Keratinocyte (primary cell): Measurements from ENCODE around the gene LFNG. TPM values are rescaled to one million over a fixed set of nuclear protein-coding genes. Genes with fewer than 3 reads are reported as not detected.
A peak's percentile ranks its signal among the peaks of the same experiment; 100 is the strongest.

Experiments used
- DNase-seq: peaks from one replicate; pipeline ENCODE4 v3.0.0-alpha.2; 2011; ENCODE audit warnings: low read depth, missing footprints, low spot score
- FAIRE-seq: peaks from 2 replicates; lab custom pipeline; 2011; peaks lifted over from hg19 to GRCh38; lab: Jason Lieb, UNC
- H2AFZ ChIP-seq: 2 replicates; pipeline ENCODE4 v1.6.0; 2012; ENCODE audit warnings: low read length, control low read depth, inconsistent platforms; ENCODE audit not compliant: control insufficient read depth
- H3K27ac ChIP-seq: 2 replicates; pipeline ENCODE4 v1.5.1; 2011; ENCODE audit warnings: low read length; ENCODE audit not compliant: control insufficient read depth, insufficient read depth
- H3K27me3 ChIP-seq: 3 replicates; pipeline ENCODE4 v1.6.0; 2011; ENCODE audit warnings: low read length; ENCODE audit not compliant: control insufficient read depth, insufficient read depth; ENCODE audit errors: extremely low read depth
- H3K36me3 ChIP-seq, 2 experiments: 2 replicates in 1 of 2; 3 replicates in 1 of 2; pipeline ENCODE4 v1.5.1; 2011; ENCODE audit warnings: low read length in 2 of 2, mild to moderate bottlenecking in 1 of 2; ENCODE audit not compliant: control insufficient read depth in 2 of 2, insufficient read depth in 2 of 2; ENCODE audit errors: extremely low read depth in 1 of 2
- H3K4me1 ChIP-seq: 3 replicates; pipeline ENCODE4 v1.5.1; 2011; ENCODE audit warnings: low read length; ENCODE audit not compliant: control insufficient read depth, insufficient read depth; ENCODE audit errors: extremely low read depth
- H3K4me2 ChIP-seq: 3 replicates; pipeline ENCODE4 v1.6.0; 2011; ENCODE audit warnings: low read depth, low read length; ENCODE audit not compliant: control insufficient read depth, insufficient read depth; ENCODE audit errors: extremely low read depth
- H3K4me3 ChIP-seq, 3 experiments: fragments of 200-600 bp in 1 of 3; sonication (generic) in 1 of 3; 2 replicates in 2 of 3; 3 replicates in 1 of 3; pipeline ENCODE4 v1.5.1; 2011 to 2016; ENCODE audit warnings: low read length in 3 of 3, mild to moderate bottlenecking in 3 of 3, control low read depth in 2 of 3, inconsistent platforms in 1 of 3, low read depth in 1 of 3, mixed read lengths in 1 of 3, mixed run types in 1 of 3, moderate library complexity in 1 of 3; ENCODE audit not compliant: control insufficient read depth in 2 of 3, insufficient read depth in 2 of 3; ENCODE audit errors: extremely low read depth in 1 of 3
- H3K79me2 ChIP-seq: 2 replicates; pipeline ENCODE4 v1.6.0; 2012; ENCODE audit warnings: low read length; ENCODE audit not compliant: control insufficient read depth, insufficient read depth
- H3K9ac ChIP-seq: 3 replicates; pipeline ENCODE4 v1.6.0; 2011; ENCODE audit warnings: low read length; ENCODE audit not compliant: control insufficient read depth, insufficient read depth; ENCODE audit errors: extremely low read depth
- H3K9me1 ChIP-seq: 3 replicates; pipeline ENCODE4 v1.6.0; 2011; ENCODE audit warnings: low read length; ENCODE audit not compliant: control insufficient read depth, insufficient read depth; ENCODE audit errors: extremely low read depth
- H3K9me3 ChIP-seq: 2 replicates; pipeline ENCODE4 v1.5.1; 2012; ENCODE audit warnings: low read depth, low read length; ENCODE audit not compliant: control insufficient read depth
- H4K20me1 ChIP-seq: 3 replicates; pipeline ENCODE4 v1.6.0; 2011; ENCODE audit warnings: low read length; ENCODE audit not compliant: control insufficient read depth, insufficient read depth; ENCODE audit errors: extremely low read depth
- CTCF ChIP-seq, 3 experiments: IDR thresholded peaks in 1 of 3; conservative IDR thresholded peaks in 1 of 3; optimal IDR thresholded peaks in 1 of 3; 2 replicates in 2 of 3; 3 replicates in 1 of 3; pipeline versions ENCODE3 to v1.5.1; 2011; ENCODE audit warnings: low read length in 3 of 3, mild to moderate bottlenecking in 3 of 3, moderate library complexity in 2 of 3, control low read depth in 1 of 3, inconsistent platforms in 1 of 3; ENCODE audit not compliant: insufficient read depth in 2 of 3; ENCODE audit errors: extremely low read depth in 1 of 3
- EZH2 ChIP-seq: IDR thresholded peaks from one replicate; pipeline ENCODE4 v1.6.1; 2012; ENCODE audit warnings: inconsistent platforms, mild to moderate bottlenecking, low read length, moderate library complexity
- dilution Hi-C: fragments of 300-500 bp; cut with MboI; formaldehyde crosslinking; loops from one replicate; pipeline ENCODE4 v1.7.0; 2020; ENCODE audit warnings: low sequenced_read_pairs; ENCODE audit not compliant: extremely low pct_ligation_motif_present
- polyA plus RNA-seq, 5 experiments: library from polyadenylated mRNA; depleted of rRNA in 3 of 5; stranded (reverse) in 3 of 5; stranded (forward) in 1 of 5; unstranded in 1 of 5; fragments of >200 nt; gene quantifications; 1 replicate in 1 of 5; 2 replicates in 3 of 5; 3 replicates in 1 of 5; pipeline versions ENCODE4 v1.2.1 to v1.2.3, GENCODE V29; 2011 to 2012; ENCODE audit warnings: missing spikeins in 2 of 5, low read depth in 1 of 5, low replicate concordance in 1 of 5

Gene LFNG
- polyA plus RNA-seq, 1 donor (not counting 4 experiments of a cell fraction or from before 2014, with no cell fraction given), result 17.7 TPM

GRCh38 chr7:2476776-2477446, 42.7 kb upstream of the LFNG start:
- Histone ChIP-seq H2AFZ (no peak overlapping the region), H3K4me3 (no peak overlapping the region), H3K4me2 (no peak overlapping the region), H3K9ac (no peak overlapping the region), H4K20me1 (no peaks in the 10 kb centered on the region), H3K27ac (no peak overlapping the region), H3K9me1 (no peaks in the 10 kb centered on the region), H3K9me3 (no peaks in the 10 kb centered on the region), H3K36me3 (no peaks in the 10 kb centered on the region), H3K4me1 (no peaks in the 10 kb centered on the region), H3K27me3 (peaks cover 19% of the 10 kb centered on the region), H3K79me2 (no peaks in the 10 kb centered on the region)
- DNase-seq (no peak), FAIRE-seq (no peak)
- TF ChIP-seq CTCF (optimal IDR thresholded peaks at IDR 0.05 in 1 of 3, IDR thresholded peaks at IDR 0.05 in 1 of 3, conservative IDR thresholded peaks at IDR 0.05 in 1 of 3; ENCODE audit: extremely low read depth in 1 of 3, insufficient read depth in 2 of 3, low read length in 3 of 3) (no peak), EZH2 (no peak)
- dilution Hi-C loops, result no loop called here

DNA sequence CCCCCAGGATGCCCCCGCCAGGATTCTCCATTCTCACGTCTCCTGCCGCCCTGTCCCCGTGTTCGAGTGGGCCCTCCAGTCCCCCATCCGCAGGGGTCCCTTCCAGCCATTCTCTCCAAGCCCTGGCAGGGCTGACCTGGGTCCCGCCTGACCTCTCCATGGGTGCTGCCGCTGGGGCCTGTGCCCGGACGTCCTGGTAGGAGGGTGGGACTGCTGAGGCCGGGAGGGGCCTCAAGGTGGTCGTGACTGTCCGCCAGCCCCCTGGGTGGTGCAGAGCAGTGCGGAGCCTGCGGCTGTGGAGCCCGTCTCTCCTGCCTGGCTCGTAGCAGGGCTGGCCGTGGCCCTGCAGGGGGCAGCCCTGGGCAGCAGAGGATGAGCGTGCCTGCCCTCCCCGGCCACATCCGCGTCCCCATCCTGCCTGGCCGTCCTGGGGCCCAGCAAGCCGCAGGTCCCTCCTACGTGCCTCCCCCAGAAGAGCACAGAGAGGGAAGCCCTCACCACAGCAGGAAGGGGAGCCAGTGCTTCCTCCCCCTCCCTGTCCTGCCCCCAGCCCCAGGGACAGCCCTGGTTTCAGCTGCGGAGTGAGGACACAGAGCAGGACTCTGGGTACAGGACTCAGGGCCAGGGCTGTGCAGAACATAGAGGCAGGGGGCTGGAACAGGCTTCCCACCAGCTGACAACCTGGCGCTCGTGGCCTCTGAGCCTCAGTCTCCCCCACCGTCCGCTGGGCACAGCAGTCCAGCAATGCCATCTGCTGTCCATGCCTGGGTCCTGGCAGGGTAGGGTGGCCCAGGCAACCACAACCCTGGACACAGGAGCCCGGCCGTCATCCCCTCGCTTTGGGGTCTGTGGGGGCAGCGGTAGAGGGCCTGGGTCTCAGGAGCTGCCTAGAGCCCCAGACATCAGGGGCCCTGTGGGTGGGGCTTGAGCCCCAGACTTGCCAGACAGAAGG, 41.9 kb upstream of the LFNG start:
- dilution Hi-C loops, result no loop called here
- H3K79me2 ChIP-seq, result no peaks in the 10 kb centered on the region
- H3K4me1 ChIP-seq, result no peaks in the 10 kb centered on the region
- FAIRE-seq (no peak), DNase-seq (no peak)
- no peaks in the 10 kb centered on the region for H3K36me3 ChIP-seq
- no peaks in the 10 kb centered on the region for H3K9me1 ChIP-seq
- peaks cover 19% of the 10 kb centered on the region for H3K27me3 ChIP-seq
- no peaks in the 10 kb centered on the region for H3K9me3 ChIP-seq
- no peak overlapping the region for H3K4me2 ChIP-seq
- TF ChIP-seq EZH2 (no peak), CTCF (optimal IDR thresholded peaks at IDR 0.05 in 1 of 3, IDR thresholded peaks at IDR 0.05 in 1 of 3, conservative IDR thresholded peaks at IDR 0.05 in 1 of 3; ENCODE audit: extremely low read depth in 1 of 3, insufficient read depth in 2 of 3, low read length in 3 of 3) (peak; percentile 15 to 82 (median 49))
- no peak overlapping the region for H3K9ac ChIP-seq
- H2AFZ ChIP-seq, result no peak overlapping the region
- H3K27ac ChIP-seq, result no peak overlapping the region
- no peaks in the 10 kb centered on the region for H4K20me1 ChIP-seq
- no peak overlapping the region for H3K4me3 ChIP-seq
